LNCaP clone FGC (cell line): ENCODE measurements around the gene CLIC5.

Experiments used
- DNase-seq: peaks from one replicate; pipeline ENCODE4 v3.0.0-alpha.2; 2011; ENCODE audit warnings: low read depth
- H3K4me3 ChIP-seq: 2 replicates; pipeline ENCODE4 v1.5.1; 2011; ENCODE audit warnings: mild to moderate bottlenecking, low read depth, low read length, control low read depth
- CTCF ChIP-seq: IDR thresholded peaks from 2 replicates; pipeline ENCODE4 v1.5.1; 2012; ENCODE audit warnings: mild to moderate bottlenecking; ENCODE audit not compliant: control insufficient read depth, insufficient read depth; ENCODE audit errors: extremely low read depth

CLIC5 gene

GRCh38 chr6:46000905-46001304 lies 14.8 kb downstream of the CLIC5 start:
- no peak for DNase-seq
- H3K4me3 ChIP-seq = no peak overlapping the region
- no peak for TF ChIP-seq CTCF

- H3K4me3 ChIP-seq = no peak overlapping the region
- DNase-seq = no peak
- no peak for TF ChIP-seq CTCF
Measured at GRCh38 chr6:45998524-45998923, 17.1 kb downstream of the CLIC5 start.

- no peak for TF ChIP-seq CTCF
- no peak overlapping the region for H3K4me3 ChIP-seq
- DNase-seq = no peak
Measured at GRCh38 chr6:45997875-45998506, 17.7 kb downstream of the CLIC5 start.

- no peak for DNase-seq
- H3K4me3 ChIP-seq = no peak overlapping the region
- TF ChIP-seq CTCF = no peak
Measured at GRCh38 chr6:45991189-45991588, 24.5 kb downstream of the CLIC5 start.

GRCh38 chr6:45990162-45990561 lies 25.5 kb downstream of the CLIC5 start:
- DNase-seq = no peak
- no peak overlapping the region for H3K4me3 ChIP-seq
- TF ChIP-seq CTCF = no peak

GRCh38 chr6:45988635-45989034 lies 27.0 kb downstream of the CLIC5 start:
- no peak for DNase-seq
- H3K4me3 ChIP-seq = no peak overlapping the region
- TF ChIP-seq CTCF = no peak

GRCh38 chr6:45987856-45988255 lies 27.8 kb downstream of the CLIC5 start:
- H3K4me3 ChIP-seq = no peak overlapping the region
- TF ChIP-seq CTCF = no peak

More at GRCh38 chr6:45987856-45988255, 27.8 kb downstream of the CLIC5 start:
- no peak for DNase-seq
